Ovary (tissue), 3 donors: ENCODE measurements around the gene OR10C1.

Experiments used
- CTCF ChIP-seq, 3 donors: fragments of 450-650 bp in 2 of 3; fragments of 200-600 bp in 1 of 3; IDR thresholded peaks; one replicate each; pipeline versions ENCODE4 v1.5.1 to v1.8.0; 2016 to 2022; ENCODE audit warnings: antibody characterized with exemption in 3 of 3, mild to moderate bottlenecking in 1 of 3
- EP300 ChIP-seq: sonication (generic); formaldehyde crosslinking; IDR thresholded peaks from one replicate; pipeline ENCODE4 v1.6.1; 2017; ENCODE audit warnings: antibody characterized with exemption
- donor health status: DM: no; HTN: no; CAD: no.

GRCh38 chr6:29474996-29475395 lies 35.9 kb downstream of the OR10C1 start:
- TF ChIP-seq CTCF (IDR thresholded peaks at IDR 0.05) (no peak), EP300 (no peak)
